B cell (primary cell): Measurements from ENCODE around the gene CORO1C. TPM values are rescaled to one million over a fixed set of nuclear protein-coding genes. Genes with fewer than 3 reads are reported as not detected.
A peak's percentile ranks its signal among the peaks of the same experiment; 100 is the strongest.

Experiments
- ATAC-seq: fragments of 200-7000 bp; cut with Tn5 transposase; one replicate; pipeline ENCODE4 v1.10.0; 2021; ENCODE audit warnings: low read depth, mild to moderate bottlenecking, moderate number of reproducible peaks, moderate library complexity
- CTCF ChIA-PET: fragments of 350-600 bp; sonication (Branson Sonifier 250); formaldehyde crosslinking; loops from one replicate; lab custom pipeline; 2021; ENCODE audit warnings: antibody characterized with exemption, inconsistent platforms; lab: Charles Lee
- POLR2A ChIA-PET: fragments of 350-600 bp; sonication (Branson Sonifier 250); formaldehyde crosslinking; loops from one replicate; lab custom pipeline; 2021; ENCODE audit warnings: antibody characterized with exemption; lab: Charles Lee
- DNase-seq: peaks from one replicate; pipeline ENCODE4 v3.0.0; 2013
- H2AFZ ChIP-seq: 2 replicates; pipeline ENCODE4 v1.6.1; 2012; ENCODE audit warnings: mild to moderate bottlenecking, low read depth, low read length; ENCODE audit not compliant: insufficient read depth, poor library complexity, severe bottlenecking
- H3K27ac ChIP-seq, 2 donors: 1 replicate in 1 of 2; 2 replicates in 1 of 2; pipeline ENCODE4 v1.5.1; 2012 to 2013; ENCODE audit warnings: low read length in 2 of 2, mild to moderate bottlenecking in 2 of 2, moderate library complexity in 1 of 2
- H3K27me3 ChIP-seq, 4 experiments: fragments of 200-600 bp in 1 of 4; sonication (generic) in 1 of 4; replicated peaks in 1 of 4; 1 replicate in 2 of 4; 2 replicates in 2 of 4; pipeline versions ENCODE4 v1.6.1 to v1.7.0; 2013 to 2016; ENCODE audit warnings: low read length in 3 of 4, mild to moderate bottlenecking in 2 of 4, mixed read lengths in 1 of 4, moderate library complexity in 1 of 4; ENCODE audit not compliant: insufficient read depth in 4 of 4, control insufficient read depth in 3 of 4; ENCODE audit errors: control extremely low read depth in 1 of 4
- H3K36me3 ChIP-seq, 2 experiments: replicated peaks in 1 of 2; 1 replicate in 1 of 2; 2 replicates in 1 of 2; pipeline versions ENCODE4 v1.6.1 to v1.7.1; 2013; ENCODE audit warnings: low read length in 1 of 2; ENCODE audit not compliant: insufficient read depth in 2 of 2, control insufficient read depth in 1 of 2; ENCODE audit errors: control extremely low read depth in 1 of 2, extremely low read depth in 1 of 2
- H3K4me1 ChIP-seq, 2 donors: fragments of 200-600 bp in 1 of 2; sonication (generic) in 1 of 2; 1 replicate in 1 of 2; 2 replicates in 1 of 2; pipeline versions ENCODE4 v1.5.1 to v1.6.1; 2013 to 2017; ENCODE audit warnings: low read length in 2 of 2; ENCODE audit not compliant: control insufficient read depth in 2 of 2, insufficient read depth in 2 of 2
- H3K4me2 ChIP-seq: replicated peaks from 2 replicates; pipeline ENCODE3; 2012; ENCODE audit warnings: mild to moderate bottlenecking, low read depth, low read length; ENCODE audit not compliant: poor library complexity, severe bottlenecking
- H3K4me3 ChIP-seq, 5 experiments: fragments of 200-600 bp in 1 of 5; sonication (generic) in 1 of 5; 1 replicate in 3 of 5; 2 replicates in 2 of 5; pipeline versions ENCODE4 v1.5.1 to v1.7.0; 2011 to 2016; ENCODE audit warnings: low read length in 4 of 5, mild to moderate bottlenecking in 4 of 5, low read depth in 2 of 5, control low read depth in 1 of 5, moderate library complexity in 1 of 5; ENCODE audit not compliant: insufficient read depth in 1 of 5; ENCODE audit errors: control extremely low read depth in 1 of 5, extremely low read depth in 1 of 5
- H3K79me2 ChIP-seq: fragments of 200-600 bp; sonication (generic); one replicate; pipeline ENCODE4 v1.6.0; 2016; ENCODE audit warnings: low read length; ENCODE audit not compliant: control insufficient read depth, insufficient read depth
- H3K9ac ChIP-seq: fragments of 200-600 bp; sonication (generic); 2 replicates; pipeline ENCODE4 v1.6.1; 2017; ENCODE audit warnings: mild to moderate bottlenecking, low read length, moderate library complexity
- H3K9me3 ChIP-seq, 3 donors: one replicate each; pipeline versions ENCODE4 v1.6.1 to v1.7.1; 2013; ENCODE audit warnings: low read length in 2 of 3; ENCODE audit not compliant: control insufficient read depth in 2 of 3, insufficient read depth in 1 of 3; ENCODE audit errors: control extremely low read depth in 1 of 3
- H4K20me1 ChIP-seq: 2 replicates; pipeline ENCODE4 v1.6.0; 2012; ENCODE audit warnings: mild to moderate bottlenecking, low read length; ENCODE audit not compliant: insufficient read depth, control insufficient read depth, poor library complexity, severe bottlenecking
- H3K27ac Mint-ChIP-seq: one replicate; pipeline ENCODE4 v1.8.0; 2021; ENCODE audit warnings: mixed read lengths
- H3K27me3 Mint-ChIP-seq: one replicate; pipeline ENCODE4 v1.8.0; 2021; ENCODE audit warnings: mixed read lengths
- H3K4me1 Mint-ChIP-seq: one replicate; pipeline ENCODE4 v1.8.0; 2021; ENCODE audit warnings: mixed read lengths
- H3K4me3 Mint-ChIP-seq: one replicate; pipeline ENCODE4 v1.8.0; 2021; ENCODE audit warnings: mixed read lengths
- H3K9me3 Mint-ChIP-seq: one replicate; pipeline ENCODE4 v1.8.0; 2022; ENCODE audit warnings: mixed read lengths; ENCODE audit not compliant: insufficient read depth
- CTCF ChIP-seq: fragments of 200-600 bp; IDR thresholded peaks from one replicate; pipeline ENCODE4 v1.8.0; 2022; ENCODE audit warnings: antibody characterized with exemption, mild to moderate bottlenecking
- EZH2 ChIP-seq: IDR thresholded peaks from 2 replicates; pipeline ENCODE4 v1.6.1; 2012; ENCODE audit warnings: borderline replicate concordance, low read depth, mild to moderate bottlenecking, moderate library complexity, low read length; ENCODE audit not compliant: insufficient read depth, poor library complexity, severe bottlenecking
- WGBS: methylation state at CpG from one replicate; pipeline ENCODE4 v1.1.5; 2013; ENCODE audit warnings: missing lambda C conversion rate; ENCODE audit not compliant: insufficient coverage; 5-methylcytosine and 5-hydroxymethylcytosine counted together
- intact Hi-C: fragments of 100-400 bp; cut with micrococcal nuclease; formaldehyde crosslinking; loops from one replicate; pipeline ENCODE4 v1.10.0; 2022
- polyA plus RNA-seq: library from polyadenylated mRNA; depleted of rRNA; stranded (reverse); fragments of >200 nt; gene quantifications from 2 replicates; pipeline ENCODE4 v1.2.3, GENCODE V29; 2012
- total RNA-seq, 2 donors: library from RNA; stranded (reverse); fragments of 120-200 nt in 1 of 2; gene quantifications; 1 replicate in 1 of 2; 2 replicates in 1 of 2; pipeline versions ENCODE4 v1.2.3 to v1.2.4, GENCODE V29; 2013 to 2022

The CORO1C gene
- total and polyA plus RNA-seq, 2 donors (not counting 1 experiment from before 2014, with no cell fraction given): 19.2 to 68.0 TPM

GRCh38 chr12:108728820-108729611 is 2.3 kb downstream of the CORO1C start:
- DNase-seq: no peak
- POLR2A ChIA-PET: no interaction called here
- CTCF ChIA-PET: interaction anchor here (0.8 to 1.1 kb wide), 2 partner anchors 63 to 111 kb away, joined by 3 to 4 read pairs; no protein-coding TSS in a partner anchor
- Histone ChIP-seq H3K4me1 (peaks cover 20 to 22% of the 10 kb centered on the region in 2 donors), H3K4me3 (peak overlapping the region in 1 of 5 experiments; percentile 16), H3K9ac (peak overlapping the region; percentile 84), H3K79me2 (peaks cover 49% of the 10 kb centered on the region), H3K36me3 (no peaks in the 10 kb centered on the region), H3K9me3 (peaks cover 0 to 3% (median 0%) of the 10 kb centered on the region in 3 donors), H3K27ac (peak overlapping the region in 1 of 2 donors; percentile 78), H3K4me2 (peak overlapping the region; percentile 96), H2AFZ (peak overlapping the region; percentile 85), H4K20me1 (peaks cover 14% of the 10 kb centered on the region), H3K27me3 (no peaks in the 10 kb centered on the region)
- H3K27me3 Mint-ChIP-seq: no peaks in the 10 kb centered on the region
- peak overlapping the region; percentile 99 for H3K4me3 Mint-ChIP-seq
- peaks cover 62% of the 10 kb centered on the region for H3K4me1 Mint-ChIP-seq
- WGBS: 71% methylated on average over 2 of the region's 9 CpGs
- TF ChIP-seq EZH2 (no peak), CTCF (no peak)
- intact Hi-C loops: no loop called here
- H3K27ac Mint-ChIP-seq: peak overlapping the region; percentile 85
- ATAC-seq: no peak
- no peaks in the 10 kb centered on the region for H3K9me3 Mint-ChIP-seq
